Stimulated activated CD4-positive, alpha-beta T cell treated with anti-CD3 and anti-CD28 coated beads, Interleukin-4, amount 100 ng/mL, for 24 hours (primary cell): ENCODE measurements around the gene SDK1.

ENCODE experiments used
- DNase-seq: peaks from one replicate; pipeline ENCODE4 v3.0.0-alpha.2; 2020

SDK1 gene

GRCh38 chr7:3469641-3470040 is 168.6 kb downstream of the SDK1 start:
- DNase-seq: no peak

GRCh38 chr7:3480197-3480596 is 179.1 kb downstream of the SDK1 start:
- DNase-seq: no peak

GRCh38 chr7:3481435-3481834 is 180.4 kb downstream of the SDK1 start:
- no peak for DNase-seq

GRCh38 chr7:3482147-3482921 is 181.3 kb downstream of the SDK1 start:
- no peak for DNase-seq

- DNase-seq: no peak
These were observed 185.8 kb downstream of the SDK1 start for GRCh38 chr7:3486841-3487240.

- DNase-seq: no peak
These were observed 187.8 kb downstream of the SDK1 start for GRCh38 chr7:3488829-3489228.

- DNase-seq: no peak
These were observed 192.4 kb downstream of the SDK1 start for GRCh38 chr7:3493499-3493898.

- DNase-seq: no peak
These were observed 193.9 kb downstream of the SDK1 start for GRCh38 chr7:3494947-3495346.

GRCh38 chr7:3495530-3495929 is 194.5 kb downstream of the SDK1 start:
- no peak for DNase-seq

- DNase-seq: no peak
These were observed 194.9 kb downstream of the SDK1 start for GRCh38 chr7:3495954-3496353.

GRCh38 chr7:3497796-3498195 is 196.7 kb downstream of the SDK1 start:
- DNase-seq: no peak

GRCh38 chr7:3501671-3502070 is 200.6 kb downstream of the SDK1 start:
- no peak for DNase-seq

GRCh38 chr7:3504384-3504783 is 203.3 kb downstream of the SDK1 start:
- DNase-seq: no peak

GRCh38 chr7:3510101-3511020 is 209.3 kb downstream of the SDK1 start:
- no peak for DNase-seq

GRCh38 chr7:3517344-3517743 is 216.3 kb downstream of the SDK1 start:
- no peak for DNase-seq

GRCh38 chr7:3518546-3518945 is 217.5 kb downstream of the SDK1 start:
- no peak for DNase-seq

GRCh38 chr7:3520206-3520605 is 219.2 kb downstream of the SDK1 start:
- no peak for DNase-seq

GRCh38 chr7:3527496-3528124 is 226.6 kb downstream of the SDK1 start:
- no peak for DNase-seq

GRCh38 chr7:3533040-3533439 is 232.0 kb downstream of the SDK1 start:
- no peak for DNase-seq

- DNase-seq: no peak
These were observed 236.3 kb downstream of the SDK1 start for GRCh38 chr7:3537210-3537875.

- no peak for DNase-seq
These were observed 237.0 kb downstream of the SDK1 start for GRCh38 chr7:3538041-3538440.

GRCh38 chr7:3540456-3541220 is 239.6 kb downstream of the SDK1 start:
- no peak for DNase-seq
